Cardiac septum (tissue), 1 donor: ENCODE data around the gene PGPEP1. TPM values are rescaled to one million over a fixed set of nuclear protein-coding genes. Genes with fewer than 3 reads are reported as not detected.
"Not testable (repeated sequence)": the region's sequence is repeated elsewhere in the genome, so short reads cannot be mapped to it uniquely, and the experiment has no call there.

Experiments
- DNase-seq: peaks from one replicate; pipeline ENCODE4 v3.0.0-alpha.2; 2020; ENCODE audit warnings: low spot score
- intact Hi-C: fragments of 100-400 bp; cut with DNase I; formaldehyde crosslinking; loops from one replicate; pipeline ENCODE4 v1.14.0; 2022
- microRNA-seq: library from miRNA; unstranded; fragments of <30 nt; microRNA quantifications from one replicate; pipeline ENCODE4 v1.2.0, GENCODE V29; 2020
- total RNA-seq: library from RNA; stranded (reverse); fragmentation: NEBNext Ultra II Directional; extraction: Animal tissue kit (Norgen Biotek cat#: 25700); gene quantifications from one replicate; pipeline ENCODE4 v1.2.1, GENCODE V29; 2021
- donor health status: DM: no; HTN: no; CAD: no.

Gene PGPEP1
- total RNA-seq, 1 donor from 2014 or later = 45.5 TPM

DNA sequence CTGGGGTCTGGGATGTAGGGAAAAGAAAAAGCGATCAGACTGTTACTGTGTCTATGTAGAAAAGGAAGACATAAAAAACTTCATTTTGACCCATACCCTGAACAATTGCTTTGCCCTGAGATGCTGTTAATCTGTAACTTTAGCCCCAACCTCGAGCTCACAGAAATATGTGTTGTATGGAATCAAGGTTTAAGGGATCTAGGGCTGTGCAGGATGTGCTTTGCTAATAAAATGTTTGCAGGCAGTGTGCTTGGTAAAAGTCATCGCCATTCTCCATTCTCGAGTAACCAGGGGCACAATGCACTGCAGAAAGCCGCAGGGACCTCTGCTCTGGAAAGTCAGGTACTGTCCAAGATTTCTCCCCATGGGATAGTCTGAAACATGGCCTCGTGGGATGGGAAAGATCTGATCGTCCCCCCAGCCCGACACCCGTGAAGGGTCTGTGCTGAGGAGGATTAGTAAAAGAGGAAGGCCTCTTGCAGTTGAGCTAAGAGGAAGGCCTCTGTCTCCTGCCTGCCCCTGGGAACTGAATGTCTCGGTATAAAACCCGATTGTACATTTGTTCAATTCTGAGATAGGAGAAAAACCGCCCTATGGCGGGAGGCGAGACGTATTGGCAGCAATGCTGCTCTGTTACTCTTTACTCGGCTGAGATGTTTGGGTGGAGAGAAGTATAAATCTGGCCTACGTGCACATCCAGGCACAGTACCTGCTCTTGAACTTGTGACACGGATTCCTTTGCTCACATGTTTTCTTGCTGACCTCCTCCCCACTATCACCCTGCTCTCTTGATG, 62.3 kb downstream of the PGPEP1 start:
- intact Hi-C loops, DNase-seq: not testable (repeated sequence)

GRCh38 chr19:18405754-18406153, 65.4 kb downstream of the PGPEP1 start:
- intact Hi-C loops, DNase-seq: not testable (repeated sequence)

DNA sequence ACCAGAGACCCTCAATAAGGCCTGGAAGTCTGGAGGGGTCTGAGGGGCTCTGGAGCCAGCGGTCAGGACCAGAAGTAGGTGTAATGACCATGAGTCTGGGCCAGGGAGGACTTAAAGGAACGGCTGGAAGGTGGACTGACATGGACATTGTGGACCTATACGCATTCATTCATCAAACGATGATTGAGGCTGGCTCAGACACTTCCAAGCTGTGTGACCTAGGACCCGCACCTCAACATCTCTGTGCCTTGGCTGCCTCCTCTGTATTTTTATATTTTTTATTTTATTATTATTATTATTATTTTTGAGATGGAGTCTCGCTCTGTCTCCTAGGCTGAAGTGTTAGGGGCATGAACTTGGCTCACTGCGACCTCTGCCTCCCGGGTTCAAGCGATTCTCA, 66.4 kb downstream of the PGPEP1 start:
- DNase-seq = no peak
- intact Hi-C loops = no loop called here

DNA sequence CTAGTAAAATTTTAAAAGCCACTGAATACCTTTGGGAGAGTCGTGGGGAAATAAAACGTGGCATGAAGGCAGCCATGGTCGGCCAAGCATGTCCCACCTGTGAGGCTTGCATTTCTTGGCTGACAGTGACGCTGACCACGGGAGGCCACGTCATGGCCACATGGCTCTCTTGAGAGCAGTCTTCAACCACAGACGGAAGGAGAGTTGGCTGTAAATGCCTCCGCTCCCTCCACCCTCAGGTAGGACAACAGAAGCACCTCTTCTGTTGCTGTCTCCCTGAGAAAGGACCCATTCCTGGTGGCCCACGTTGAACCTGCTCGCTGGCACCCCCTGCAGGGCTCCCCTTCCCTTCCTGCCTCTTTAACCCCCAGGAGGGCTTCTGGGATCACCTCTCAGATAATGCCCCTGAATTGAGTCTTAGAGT, 67.7 kb downstream of the PGPEP1 start:
- intact Hi-C loops = loop anchor here (2.0 kb wide), 1 partner anchor 15 kb away; no protein-coding TSS in a partner anchor
- no peak for DNase-seq

DNA sequence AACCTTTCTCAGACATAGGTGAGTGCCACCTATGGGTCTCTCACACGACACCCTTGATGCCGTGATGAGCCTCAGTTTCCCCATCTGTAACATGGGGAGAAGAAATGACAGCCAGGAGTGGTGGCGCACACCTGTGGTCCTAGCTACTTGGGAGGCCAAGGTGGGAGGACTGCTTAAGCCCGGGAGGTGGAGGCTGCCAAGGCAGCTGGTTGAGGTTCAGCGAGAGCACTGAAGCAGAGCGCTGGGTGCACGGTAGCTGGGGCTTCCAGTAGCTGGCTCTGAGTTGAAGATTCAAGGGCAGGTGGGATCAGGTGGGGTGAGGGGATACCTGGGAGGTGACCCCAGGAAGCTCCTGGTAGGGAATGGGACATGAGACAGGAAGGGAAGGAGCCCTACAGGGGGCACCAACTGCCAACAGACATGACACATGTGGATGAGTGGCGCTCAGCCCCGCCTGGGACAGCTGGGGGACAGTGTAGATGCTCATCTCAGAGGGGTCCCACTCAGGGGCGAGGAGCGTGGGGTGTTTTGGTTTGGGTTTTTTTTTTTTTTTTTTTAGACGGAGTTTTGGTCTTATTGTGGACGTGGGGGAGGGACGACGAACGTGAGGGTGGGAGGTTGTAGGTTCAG, 72.3 kb downstream of the PGPEP1 start:
- DNase-seq = no peak
- intact Hi-C loops = loop anchor here (10.0 kb wide), 1 partner anchor 208 kb away; the partner anchor contains the start of gene RAB3A

DNA sequence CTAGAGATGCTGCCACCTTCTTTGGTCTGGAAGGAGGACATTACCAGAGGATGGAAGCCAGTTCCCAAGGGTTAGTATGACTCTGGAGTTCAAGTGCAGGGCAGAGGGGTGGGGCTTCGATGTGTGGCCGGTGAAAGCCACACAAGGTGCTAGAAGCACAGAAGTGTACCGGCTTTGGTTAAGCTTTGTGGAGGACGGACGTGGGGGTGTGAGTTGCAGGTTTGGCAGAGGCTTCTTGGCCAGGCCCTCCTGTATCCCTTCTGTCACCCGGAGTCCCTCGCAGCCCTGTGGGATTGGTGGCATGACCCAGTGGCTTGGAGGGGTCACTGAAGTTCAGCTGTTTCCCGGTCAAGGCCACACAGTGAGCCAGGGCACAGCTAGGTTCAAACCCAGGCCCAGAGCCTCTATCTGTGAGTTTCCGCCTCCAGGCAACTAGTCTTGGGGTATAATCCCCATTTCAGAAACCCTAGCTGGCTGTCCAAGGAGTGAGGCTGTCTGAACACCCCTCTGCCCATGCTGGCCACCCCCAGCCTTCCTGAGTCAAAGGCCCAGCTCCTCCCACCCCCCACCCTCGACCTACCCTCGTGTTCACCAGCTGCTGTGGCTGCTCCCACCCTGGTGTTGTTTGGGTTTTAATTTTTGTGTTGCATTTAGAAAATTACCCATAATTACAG, 74.2 kb downstream of the PGPEP1 start:
- no peak for DNase-seq
- intact Hi-C loops = loop anchor here (5.0 to 10.0 kb wide), 3 partner anchors 37 to 210 kb away; partner anchors contain the start of gene RAB3A

- DNase-seq = peak; percentile 92
- intact Hi-C loops = loop anchor here (5.0 to 10.0 kb wide), 3 partner anchors 38 to 211 kb away; partner anchors contain the start of gene RAB3A
Observed at GRCh38 chr19:18415178-18415867, 74.9 kb downstream of the PGPEP1 start.

DNA sequence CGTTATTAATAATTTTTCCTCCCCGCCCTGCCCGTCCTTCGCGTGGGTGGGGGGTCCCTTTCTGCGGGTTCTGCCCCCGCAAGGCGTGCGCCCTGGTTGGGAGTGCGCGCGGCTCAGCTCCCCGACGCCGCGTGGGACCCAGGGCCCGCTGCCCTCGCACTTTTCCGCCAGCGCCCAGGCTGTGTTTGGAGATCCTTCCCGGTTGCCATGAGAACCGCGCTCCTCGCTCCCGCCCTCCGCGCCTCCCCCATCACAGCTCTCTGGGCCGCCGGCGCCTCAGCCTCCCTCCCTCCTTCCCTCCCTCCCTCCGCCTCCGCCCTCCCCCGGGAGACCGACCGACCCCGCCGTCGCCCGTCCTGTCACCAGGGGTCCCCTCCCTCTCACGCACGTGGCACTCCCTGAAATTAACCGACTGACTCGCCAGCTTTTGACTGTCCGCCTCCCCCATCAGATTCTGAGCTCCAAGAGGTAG, 76.4 kb downstream of the PGPEP1 start:
- intact Hi-C loops = loop anchor here (5.0 to 10.0 kb wide), 3 partner anchors 40 to 212 kb away; partner anchors contain the start of gene RAB3A

DNA sequence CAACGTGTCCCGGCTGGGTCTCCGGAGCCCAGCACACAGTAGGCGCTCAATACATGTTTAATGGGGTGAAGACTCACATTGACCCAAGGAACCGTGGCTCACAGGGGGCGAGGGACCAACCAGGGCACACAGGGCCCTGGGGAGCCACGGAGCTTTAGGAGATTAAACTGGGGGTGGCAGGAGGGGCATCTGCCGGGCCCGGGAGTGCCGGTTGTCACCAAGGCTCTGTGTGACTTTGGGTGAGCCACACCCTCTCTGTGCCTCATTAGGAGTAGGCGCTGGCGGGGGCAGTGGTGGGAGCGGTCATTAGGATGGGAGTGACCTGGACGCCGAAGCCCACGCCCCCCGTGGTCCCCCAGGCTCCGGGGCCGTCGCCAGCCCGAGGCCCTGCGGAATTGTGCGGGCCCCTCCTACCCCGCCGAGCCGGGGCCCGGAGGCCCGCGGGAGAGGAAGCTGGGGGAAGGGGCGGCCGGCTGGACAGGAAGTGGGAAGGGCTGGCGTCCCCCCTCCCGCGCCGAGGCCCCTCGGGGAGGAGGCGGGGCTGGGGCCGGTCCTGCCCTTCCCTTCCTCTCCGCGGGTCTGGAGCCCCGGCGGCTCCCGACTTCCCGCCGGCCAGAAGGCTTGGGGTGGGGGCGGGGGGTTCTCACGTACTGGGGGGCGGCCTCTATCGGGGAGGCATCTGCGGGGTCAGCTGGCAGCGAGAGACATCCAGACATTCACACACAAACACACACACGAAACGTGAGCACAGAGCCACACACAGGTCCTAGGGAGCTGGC, 77.0 kb downstream of the PGPEP1 start:
- DNase-seq = peak; percentile 92
- intact Hi-C loops = loop anchor here (5.0 to 10.0 kb wide), 3 partner anchors 40 to 213 kb away; partner anchors contain the start of gene RAB3A

More for the DNA sequence above, 76.4 kb downstream of the PGPEP1 start:
- peak; percentile 92 for DNase-seq

DNA sequence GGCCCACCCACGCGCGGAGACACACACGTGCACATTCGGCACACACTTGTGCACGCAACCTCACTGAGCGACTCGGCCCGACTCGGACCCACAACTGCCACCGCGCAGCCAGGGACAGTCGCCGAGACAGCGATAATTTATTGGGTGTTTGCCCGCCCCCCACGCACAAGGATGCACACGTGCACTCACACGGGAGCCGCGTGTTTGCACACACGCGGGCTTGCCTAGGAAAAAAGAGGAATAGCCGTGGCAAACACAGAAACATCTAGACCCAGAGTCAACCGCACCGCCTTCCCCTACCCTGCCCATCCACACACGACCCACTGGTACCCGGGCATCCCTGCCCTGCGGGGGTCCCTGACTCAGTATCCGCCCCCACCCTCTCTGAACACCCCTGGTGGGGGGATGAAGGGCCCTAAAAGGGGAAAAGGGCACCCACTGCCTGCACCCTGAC, 77.7 kb downstream of the PGPEP1 start:
- no peak for DNase-seq
- intact Hi-C loops = loop anchor here (5.0 to 10.0 kb wide), 3 partner anchors 41 to 213 kb away; partner anchors contain the start of gene RAB3A

GRCh38 chr19:18418483-18419194, 78.2 kb downstream of the PGPEP1 start:
- DNase-seq = no peak
- intact Hi-C loops = loop anchor here (5.0 to 10.0 kb wide), 3 partner anchors 41 to 214 kb away; partner anchors contain the start of gene RAB3A

DNA sequence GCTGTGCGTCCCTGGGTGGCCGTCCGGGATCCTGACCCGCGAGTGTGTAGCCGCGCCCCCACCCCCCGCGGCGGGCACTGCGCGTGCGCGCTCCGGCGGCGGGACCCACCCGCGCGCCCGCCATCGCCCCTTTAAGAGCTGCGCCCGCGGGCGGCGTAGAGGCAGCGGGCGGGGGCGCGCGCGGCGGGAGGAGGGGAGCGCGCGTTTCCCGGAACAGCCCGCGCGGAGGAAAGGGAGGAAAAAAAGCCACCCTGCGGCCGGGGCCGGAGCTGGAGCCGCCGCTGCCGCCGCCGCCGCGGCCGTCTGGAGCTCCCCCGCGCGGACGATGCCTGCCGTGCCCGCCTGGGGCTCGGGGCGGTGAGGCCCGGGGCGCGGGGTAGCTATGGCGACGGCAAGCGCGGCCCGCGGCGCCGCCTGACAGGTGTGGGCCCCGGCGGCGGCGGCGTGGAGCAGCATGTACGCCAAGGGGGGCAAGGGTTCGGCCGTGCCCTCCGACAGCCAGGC, 78.8 kb downstream of the PGPEP1 start, which contains the start of gene SSBP4:
TSS of gene SSBP4 (plus strand) at position 204 of the 504 bp plus-strand sequence. CDS start at position 455, 251 bp downstream.
- DNase-seq = no peak
- intact Hi-C loops = loop anchor here (5.0 to 10.0 kb wide), 3 partner anchors 42 to 214 kb away; partner anchors contain the start of gene RAB3A

Small RNA genes lying within 50 kb of the gene (microRNA-seq; reads per million reads assigned to microRNA genes)
- gene MIR3189 = not detected

Other genes with a start within 250 kb of the PGPEP1 start
- 5.2 TPM for gene MAST3, start 242.8 kb upstream of the PGPEP1 start, total RNA-seq
- 28.3 TPM for gene PIK3R2, start 187.4 kb upstream of the PGPEP1 start, total RNA-seq
- gene IFI30, start 166.8 kb upstream of the PGPEP1 start, total RNA-seq = 14.6 TPM
- 14.6 TPM for gene MPV17L2, start 147.4 kb upstream of the PGPEP1 start, total RNA-seq
- gene RAB3A, start 136.6 kb upstream of the PGPEP1 start, total RNA-seq = 21.7 TPM
- gene PDE4C, start 114.2 kb upstream of the PGPEP1 start, total RNA-seq = 1.3 TPM
- gene IQCN, start 66.1 kb upstream of the PGPEP1 start, total RNA-seq = 1.1 TPM
- 140 TPM for gene JUND, start 59.0 kb upstream of the PGPEP1 start, total RNA-seq
- gene LSM4, start 17.5 kb upstream of the PGPEP1 start, total RNA-seq = 83.8 TPM
- gene GDF15, start 45.6 kb downstream of the PGPEP1 start, total RNA-seq = 4.3 TPM
- 2.5 TPM for gene LRRC25, start 57.0 kb downstream of the PGPEP1 start, total RNA-seq
- gene SSBP4, start 78.8 kb downstream of the PGPEP1 start, total RNA-seq = 47.4 TPM
- gene ISYNA1, start 97.5 kb downstream of the PGPEP1 start, total RNA-seq = 32.9 TPM
- 9.9 TPM for gene ELL, start 181.5 kb downstream of the PGPEP1 start, total RNA-seq
- gene FKBP8, start 203.0 kb downstream of the PGPEP1 start, total RNA-seq = 161 TPM
- gene KXD1, start 217.3 kb downstream of the PGPEP1 start, total RNA-seq = 59.6 TPM
- gene UBA52, start 231.3 kb downstream of the PGPEP1 start, total RNA-seq = 573 TPM
- 58.9 TPM for gene REX1BD, start 248.2 kb downstream of the PGPEP1 start, total RNA-seq